CD14-positive monocyte (primary cell): ENCODE data around the gene ABCB8. TPM values are rescaled to one million over a fixed set of nuclear protein-coding genes. Genes with fewer than 3 reads are reported as not detected.

Source experiments
- DNase-seq, 3 donors: peaks; one replicate each; pipeline ENCODE4 v3.0.0-alpha.2; 2011 to 2022
- H2AFZ ChIP-seq: 2 replicates; pipeline ENCODE4 v1.6.0; 2012; ENCODE audit warnings: mild to moderate bottlenecking, low read depth, low read length, inconsistent platforms; ENCODE audit not compliant: insufficient read depth, poor library complexity, severe bottlenecking
- H3K27ac ChIP-seq, 2 donors: 1 replicate in 1 of 2; 2 replicates in 1 of 2; pipeline ENCODE4 v1.5.1; 2012 to 2013; ENCODE audit warnings: low read length in 2 of 2, control low read depth in 1 of 2, inconsistent platforms in 1 of 2, low read depth in 1 of 2, mild to moderate bottlenecking in 1 of 2
- H3K27me3 ChIP-seq, 2 donors: one replicate each; pipeline versions ENCODE4 v1.6.0 to v1.6.1; 2011 to 2013; ENCODE audit warnings: low read length in 2 of 2; ENCODE audit not compliant: control insufficient read depth in 2 of 2, insufficient read depth in 2 of 2
- H3K36me3 ChIP-seq, 2 donors: replicated peaks in 1 of 2; 1 replicate in 1 of 2; 2 replicates in 1 of 2; pipeline versions ENCODE4 v1.5.1 to v1.6.1; 2012 to 2013; ENCODE audit warnings: low read length in 2 of 2, control low read depth in 1 of 2, inconsistent platforms in 1 of 2, mild to moderate bottlenecking in 1 of 2; ENCODE audit not compliant: insufficient read depth in 2 of 2, control insufficient read depth in 1 of 2
- H3K4me1 ChIP-seq, 2 donors: 1 replicate in 1 of 2; 2 replicates in 1 of 2; pipeline versions ENCODE4 v1.5.1 to v1.6.1; 2012 to 2013; ENCODE audit warnings: low read length in 2 of 2, control low read depth in 1 of 2, inconsistent platforms in 1 of 2, mild to moderate bottlenecking in 1 of 2, moderate library complexity in 1 of 2; ENCODE audit not compliant: insufficient read depth in 2 of 2, control insufficient read depth in 1 of 2
- H3K4me2 ChIP-seq: replicated peaks from 2 replicates; pipeline ENCODE3; 2012; ENCODE audit warnings: low read length, moderate library complexity, mild to moderate bottlenecking; ENCODE audit not compliant: poor library complexity, severe bottlenecking; ENCODE audit errors: extremely low read depth
- H3K4me3 ChIP-seq, 3 experiments: fragments of 200-600 bp in 1 of 3; sonication (generic) in 1 of 3; replicated peaks in 1 of 3; 1 replicate in 2 of 3; 2 replicates in 1 of 3; pipeline ENCODE4 v1.5.1; 2011 to 2013; ENCODE audit warnings: low read length in 3 of 3, mild to moderate bottlenecking in 3 of 3, control low read depth in 2 of 3, low read depth in 2 of 3, inconsistent platforms in 1 of 3, moderate library complexity in 1 of 3
- H3K79me2 ChIP-seq: 2 replicates; pipeline ENCODE4 v1.6.0; 2012; ENCODE audit warnings: mild to moderate bottlenecking, control low read depth, inconsistent platforms, low read length, moderate library complexity; ENCODE audit not compliant: insufficient read depth
- H3K9ac ChIP-seq: 2 replicates; pipeline ENCODE4 v1.6.0; 2017; ENCODE audit warnings: low read length, mild to moderate bottlenecking; ENCODE audit not compliant: insufficient read depth, poor library complexity, severe bottlenecking
- H3K9me3 ChIP-seq, 2 donors: replicated peaks in 1 of 2; 1 replicate in 1 of 2; 2 replicates in 1 of 2; pipeline versions ENCODE4 v1.5.1 to v1.6.1; 2012 to 2013; ENCODE audit warnings: low read length in 2 of 2, control low read depth in 1 of 2; ENCODE audit not compliant: control insufficient read depth in 1 of 2, insufficient read depth in 1 of 2
- H4K20me1 ChIP-seq: 2 replicates; pipeline ENCODE4 v1.6.0; 2012; ENCODE audit warnings: mild to moderate bottlenecking, low read length, control low read depth, moderate library complexity; ENCODE audit not compliant: insufficient read depth
- H3K27ac Mint-ChIP-seq, 7 donors: one replicate each; pipeline ENCODE4 v1.8.0; 2020; ENCODE audit warnings: mild to moderate bottlenecking in 7 of 7, mixed read lengths in 7 of 7, moderate library complexity in 6 of 7, inconsistent platforms in 2 of 7
- H3K27me3 Mint-ChIP-seq, 3 donors: one replicate each; pipeline ENCODE4 v1.8.0; 2021 to 2022; ENCODE audit warnings: low read depth in 3 of 3, mild to moderate bottlenecking in 3 of 3, mixed read lengths in 3 of 3, moderate library complexity in 3 of 3, inconsistent platforms in 1 of 3
- H3K36me3 Mint-ChIP-seq, 2 donors: one replicate each; pipeline ENCODE4 v1.8.0; 2020; ENCODE audit warnings: mixed read lengths in 2 of 2, inconsistent platforms in 1 of 2, mild to moderate bottlenecking in 1 of 2
- H3K4me1 Mint-ChIP-seq: one replicate; pipeline ENCODE4 v1.8.0; 2020; ENCODE audit warnings: mild to moderate bottlenecking, mixed read lengths
- H3K4me3 Mint-ChIP-seq, 2 donors: one replicate each; pipeline ENCODE4 v1.8.0; 2020; ENCODE audit warnings: mild to moderate bottlenecking in 2 of 2, mixed read lengths in 2 of 2, moderate library complexity in 1 of 2
- H3K9me3 Mint-ChIP-seq, 7 donors: one replicate each; pipeline ENCODE4 v1.8.0; 2020 to 2022; ENCODE audit warnings: mixed read lengths in 7 of 7, mild to moderate bottlenecking in 6 of 7, moderate library complexity in 6 of 7, inconsistent platforms in 2 of 7
- CTCF ChIP-seq: fragments of 200-600 bp; IDR thresholded peaks from one replicate; pipeline ENCODE4 v1.8.0; 2022; ENCODE audit warnings: antibody characterized with exemption, mild to moderate bottlenecking
- WGBS: methylation state at CpG from one replicate; pipeline ENCODE4 v1.1.5; 2013; ENCODE audit warnings: missing lambda C conversion rate; ENCODE audit not compliant: insufficient coverage; 5-methylcytosine and 5-hydroxymethylcytosine counted together
- intact Hi-C, 2 donors: fragments of 100-400 bp; cut with micrococcal nuclease; formaldehyde crosslinking; loops; one replicate each; pipeline versions ENCODE4 v1.15.0 to v1.15.1; 2023
- polyA plus RNA-seq, 3 donors: library from polyadenylated mRNA; depleted of rRNA in 1 of 3; unstranded in 2 of 3; stranded (reverse) in 1 of 3; fragments of 300-500 nt in 2 of 3; fragments of >200 nt in 1 of 3; fragmentation: Illumina TruSeq in 2 of 3; gene quantifications; 1 replicate in 2 of 3; 2 replicates in 1 of 3; pipeline ENCODE4 v1.2.3, GENCODE V29; 2012 to 2021

The ABCB8 gene
- polyA plus RNA-seq, 3 donors, result 9.3 to 19.9 (median 9.5) TPM

GRCh38 chr7:151095828-151096475, 67.7 kb downstream of the ABCB8 start:
- intact Hi-C loops, result loop anchor here in 1 of 2 donors (2.0 to 10.0 kb wide), 2 partner anchors 13 to 61 kb away; no protein-coding TSS in a partner anchor
- Histone ChIP-seq H4K20me1 (peaks cover 100% of the 10 kb centered on the region), H3K36me3 (peaks cover 2 to 17% of the 10 kb centered on the region in 2 donors), H3K27me3 (no peaks in the 10 kb centered on the region), H3K27ac (no peak overlapping the region), H3K4me1 (peaks cover 5 to 8% of the 10 kb centered on the region in 2 donors), H3K79me2 (peaks cover 85% of the 10 kb centered on the region), H3K4me2 (no peak overlapping the region), H3K9me3 (no peaks in the 10 kb centered on the region), H3K9ac (no peak overlapping the region), H3K4me3 (no peak overlapping the region), H2AFZ (no peak overlapping the region)
- no peaks in the 10 kb centered on the region for H3K27me3 Mint-ChIP-seq
- no peak overlapping the region for H3K4me3 Mint-ChIP-seq
- TF ChIP-seq CTCF, result no peak
- WGBS, result 95% methylated on average over 15 of the region's 17 CpGs
- peaks cover 20% of the 10 kb centered on the region for H3K4me1 Mint-ChIP-seq
- no peak for DNase-seq
- peak overlapping the region in 2 of 7 donors; percentile 68 to 69 for H3K27ac Mint-ChIP-seq
- no peaks in the 10 kb centered on the region for H3K9me3 Mint-ChIP-seq
- H3K36me3 Mint-ChIP-seq, result peaks cover 20 to 28% of the 10 kb centered on the region in 2 donors

Other genes with a start within 250 kb of the ABCB8 start
- 1,000 to 10,000 TPM in 1 of 3 donors, 100 to 1,000 TPM in 1, 10 to 100 TPM in 1; 30.6 to 1,279 (median 415) TPM for gene TMEM176B, start 228.1 kb upstream of the ABCB8 start, polyA plus RNA-seq
- gene TMEM176A, start 227.7 kb upstream of the ABCB8 start, polyA plus RNA-seq, result 100 to 1,000 TPM in 2 of 3 donors, 10 to 100 TPM in 1; 14.1 to 285 (median 129) TPM
- gene AOC1, start 175.9 kb upstream of the ABCB8 start, polyA plus RNA-seq, result under 1 TPM in 2 of 3 donors, not detected in 1; 0.16 to 0.31 TPM
- gene KCNH2, start 50.1 kb upstream of the ABCB8 start, polyA plus RNA-seq, result not detected
- gene NOS3, start 37.4 kb upstream of the ABCB8 start, polyA plus RNA-seq, result under 1 TPM; 0.26 to 0.72 (median 0.39) TPM
- gene ATG9B, start 4.0 kb upstream of the ABCB8 start, polyA plus RNA-seq, result under 1 TPM in 2 of 3 donors, not detected in 1; 0.21 to 0.30 TPM
- gene ASIC3, start 20.1 kb downstream of the ABCB8 start, polyA plus RNA-seq, result 1 to 10 TPM in 1 of 3 donors, not detected in 2; 2.0 TPM
- gene CDK5, start 29.4 kb downstream of the ABCB8 start, polyA plus RNA-seq, result 10 to 100 TPM; 14.9 to 31.2 (median 24.9) TPM
- 100 to 1,000 TPM in 1 of 3 donors, 10 to 100 TPM in 2; 21.6 to 132 (median 23.8) TPM for gene SLC4A2, start 31.1 kb downstream of the ABCB8 start, polyA plus RNA-seq
- gene FASTK, start 52.4 kb downstream of the ABCB8 start, polyA plus RNA-seq, result 100 to 1,000 TPM in 1 of 3 donors, 10 to 100 TPM in 2; 34.7 to 110 (median 38.6) TPM
- gene TMUB1, start 55.0 kb downstream of the ABCB8 start, polyA plus RNA-seq, result 10 to 100 TPM; 17.4 to 28.2 (median 19.8) TPM
- 100 to 1,000 TPM in 1 of 3 donors, 1 to 10 TPM in 2; 6.4 to 133 (median 6.8) TPM for gene AGAP3, start 58.0 kb downstream of the ABCB8 start, polyA plus RNA-seq
- gene GBX1, start 139.2 kb downstream of the ABCB8 start, polyA plus RNA-seq, result not detected
- not detected for gene ASB10, start 158.8 kb downstream of the ABCB8 start, polyA plus RNA-seq
- not detected for gene H2BK1, start 182.0 kb downstream of the ABCB8 start, polyA plus RNA-seq
- gene ABCF2, start 198.8 kb downstream of the ABCB8 start, polyA plus RNA-seq, result 10 to 100 TPM; 18.0 to 22.0 (median 21.1) TPM
- gene CHPF2, start 204.0 kb downstream of the ABCB8 start, polyA plus RNA-seq, result 10 to 100 TPM; 34.4 to 38.0 (median 36.0) TPM
- gene SMARCD3, start 220.2 kb downstream of the ABCB8 start, polyA plus RNA-seq, result 100 to 1,000 TPM; 104 to 183 (median 112) TPM